Activated CD4-positive, alpha-beta memory T cell treated with anti-CD3 and anti-CD28 coated beads for 36 hours (primary cell): ENCODE data around the gene GGACT. TPM values are rescaled to one million over a fixed set of nuclear protein-coding genes. Genes with fewer than 3 reads are reported as not detected.
"Not testable (repeated sequence)": the region's sequence is repeated elsewhere in the genome, so short reads cannot be mapped to it uniquely, and the experiment has no call there.

Experiments
- CTCF ChIA-PET: fragments of 350-600 bp; sonication (Branson Sonifier 250); formaldehyde crosslinking; loops from one replicate; lab custom pipeline; 2021; ENCODE audit warnings: antibody characterized with exemption, inconsistent platforms; lab: Charles Lee
- POLR2A ChIA-PET: fragments of 350-600 bp; sonication (Branson Sonifier 250); formaldehyde crosslinking; loops from one replicate; lab custom pipeline; 2021; ENCODE audit warnings: antibody characterized with exemption; lab: Charles Lee
- DNase-seq: peaks from one replicate; pipeline ENCODE4 v3.0.0-alpha.2; 2020
- H3K27ac Mint-ChIP-seq: one replicate; pipeline ENCODE4 v1.8.0; 2021; ENCODE audit warnings: mixed read lengths
- H3K27me3 Mint-ChIP-seq: one replicate; pipeline ENCODE4 v1.8.0; 2021; ENCODE audit warnings: mixed read lengths
- H3K36me3 Mint-ChIP-seq: one replicate; pipeline ENCODE4 v1.8.0; 2021; ENCODE audit warnings: mixed read lengths
- H3K4me1 Mint-ChIP-seq: one replicate; pipeline ENCODE4 v1.8.0; 2021; ENCODE audit warnings: low read depth, mixed read lengths
- H3K4me3 Mint-ChIP-seq: one replicate; pipeline ENCODE4 v1.8.0; 2021; ENCODE audit warnings: mild to moderate bottlenecking, mixed read lengths
- H3K9me3 Mint-ChIP-seq: one replicate; pipeline ENCODE4 v1.8.0; 2021; ENCODE audit warnings: mixed read lengths
- intact Hi-C: fragments of 100-400 bp; cut with micrococcal nuclease; formaldehyde crosslinking; loops from one replicate; pipeline ENCODE4 v1.15.1; 2023
- total RNA-seq, 2 experiments: library from RNA; stranded (reverse); gene quantifications; one replicate each; pipeline ENCODE4 v1.2.3, GENCODE V29; 2021

GGACT gene
- total RNA-seq, 2 experiments from 2014 or later, result 5.8 to 7.0 TPM

DNA sequence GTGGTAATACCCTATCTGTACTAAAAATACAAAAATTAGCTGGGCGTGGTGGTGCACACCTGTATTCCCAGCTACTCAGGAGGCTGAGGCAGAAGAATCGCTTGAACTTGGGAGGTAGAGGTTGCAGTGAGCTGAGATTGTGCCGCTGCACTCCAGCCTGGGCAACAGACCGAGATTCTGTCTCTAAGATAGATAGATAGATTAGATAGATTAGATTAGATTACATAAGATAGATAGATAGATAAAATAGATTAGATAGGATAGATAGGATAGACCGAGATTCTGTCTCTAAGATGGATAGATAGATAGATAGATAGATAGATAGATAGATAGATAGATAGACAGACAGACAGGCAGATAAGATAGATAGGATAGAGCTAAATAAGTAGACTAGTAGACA lies 63.9 kb downstream of the GGACT start:
- H3K27me3 Mint-ChIP-seq, H3K4me1 Mint-ChIP-seq, H3K36me3 Mint-ChIP-seq, intact Hi-C loops, H3K4me3 Mint-ChIP-seq, POLR2A ChIA-PET, DNase-seq, H3K9me3 Mint-ChIP-seq, H3K27ac Mint-ChIP-seq: not testable (repeated sequence)
- CTCF ChIA-PET, result interaction anchor here (1.2 to 2.2 kb wide), 2 partner anchors 48 to 289 kb away, joined by 3 to 4 read pairs; no protein-coding TSS in a partner anchor

DNA sequence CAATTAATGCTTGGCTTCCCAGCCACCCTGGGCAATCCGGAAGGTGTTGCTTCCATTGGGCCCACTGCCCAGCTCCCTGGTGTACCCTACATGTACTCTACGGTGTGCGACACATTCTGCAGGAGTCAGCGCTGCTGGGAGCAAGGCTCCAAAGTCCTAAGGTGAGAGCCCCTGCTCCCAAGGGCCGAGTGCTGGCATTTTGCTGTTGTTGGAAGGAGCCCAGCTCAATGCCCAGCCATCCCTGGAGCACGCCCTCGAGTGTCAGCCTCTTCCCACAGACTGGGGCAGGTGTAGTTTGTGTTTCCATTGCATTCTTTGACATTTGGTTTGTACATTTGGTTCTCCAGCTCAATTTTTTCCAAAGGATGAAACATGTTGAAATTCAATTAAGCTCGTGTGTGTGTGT lies 64.6 kb downstream of the GGACT start:
- Mint-ChIP-seq H3K4me1 (peaks cover 3% of the 10 kb centered on the region), H3K27ac (no peak overlapping the region), H3K9me3 (no peaks in the 10 kb centered on the region), H3K4me3 (no peak overlapping the region), H3K27me3 (no peaks in the 10 kb centered on the region), H3K36me3 (peaks cover 2% of the 10 kb centered on the region)
- ChIA-PET CTCF (interaction anchor here (2.2 kb wide), 1 partner anchor 289 kb away, joined by 4 read pairs; no protein-coding TSS in a partner anchor), POLR2A (no interaction called here)
- DNase-seq, result no peak
- intact Hi-C loops, result no loop called here

DNA sequence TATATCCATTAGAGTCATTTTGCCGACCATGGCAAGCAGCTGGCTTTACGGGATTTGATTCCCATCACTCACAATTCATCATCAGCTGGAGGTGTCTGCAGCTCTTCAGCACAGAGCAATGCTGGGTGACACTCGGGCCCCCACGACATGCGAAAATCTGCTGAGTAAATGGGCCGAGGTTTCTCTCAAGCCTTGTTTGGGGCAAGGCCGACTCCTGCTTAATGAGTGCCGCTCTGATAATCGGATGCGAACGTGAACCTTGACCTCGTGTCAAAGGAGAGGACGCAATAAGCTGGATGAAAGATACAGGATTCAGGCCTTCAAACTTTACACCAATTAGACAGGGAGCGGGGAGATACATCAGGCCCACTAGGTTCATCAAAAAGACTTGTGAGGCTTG lies 65.2 kb downstream of the GGACT start:
- DNase-seq, result no peak
- intact Hi-C loops, result no loop called here
- ChIA-PET POLR2A (interaction anchor here (0.5 kb wide), 1 partner anchor 121 kb away, joined by 3 read pairs; no protein-coding TSS in a partner anchor), CTCF (interaction anchor here (1.0 to 2.2 kb wide), 2 partner anchors 9 to 288 kb away, joined by 4 read pairs; no protein-coding TSS in a partner anchor)
- Mint-ChIP-seq H3K27me3 (no peaks in the 10 kb centered on the region), H3K27ac (no peak overlapping the region), H3K4me1 (peaks cover 5% of the 10 kb centered on the region), H3K36me3 (peaks cover 2% of the 10 kb centered on the region), H3K4me3 (no peak overlapping the region), H3K9me3 (no peaks in the 10 kb centered on the region)

DNA sequence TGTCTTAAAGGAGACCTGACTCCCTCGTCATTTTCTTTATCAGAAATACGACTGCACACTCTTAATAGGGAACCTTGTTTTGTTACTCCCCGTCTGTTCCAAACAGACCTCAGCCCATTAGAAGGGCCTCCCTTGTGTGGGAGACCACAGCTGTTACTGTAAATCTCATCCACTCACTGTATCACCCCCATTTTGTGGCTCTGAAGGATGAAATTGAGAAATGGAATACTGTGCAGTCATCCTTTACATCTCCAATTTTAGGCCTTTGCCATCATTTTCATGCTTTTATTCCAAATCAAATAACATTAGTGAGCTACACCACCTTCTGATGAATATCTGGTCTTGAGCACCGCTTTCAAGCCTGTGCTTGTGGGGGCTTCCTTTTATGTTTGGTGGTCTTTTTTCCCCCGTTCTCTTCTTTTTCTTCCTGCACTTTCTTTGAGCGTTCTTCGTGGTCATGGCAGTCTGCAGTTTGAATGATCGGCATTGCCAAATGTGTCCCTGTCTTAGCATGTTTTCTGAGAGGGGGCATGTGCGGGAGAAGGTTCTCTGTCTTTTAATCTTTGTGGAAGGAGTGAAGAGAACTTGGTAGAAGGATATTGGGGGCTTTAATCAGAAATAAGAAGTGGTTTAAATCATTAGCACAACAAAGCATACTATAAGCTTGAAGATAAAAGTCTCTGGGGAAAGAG lies 65.8 kb downstream of the GGACT start:
- Mint-ChIP-seq H3K4me3 (no peak overlapping the region), H3K4me1 (peaks cover 11% of the 10 kb centered on the region), H3K27ac (no peak overlapping the region), H3K9me3 (no peaks in the 10 kb centered on the region), H3K27me3 (no peaks in the 10 kb centered on the region), H3K36me3 (no peaks in the 10 kb centered on the region)
- DNase-seq, result no peak
- intact Hi-C loops, result no loop called here
- CTCF ChIA-PET, result interaction anchor here (1.0 to 2.2 kb wide), 3 partner anchors 8 to 624 kb away, joined by 3 to 4 read pairs (median 4); no protein-coding TSS in a partner anchor
- POLR2A ChIA-PET, result interaction anchor here (0.5 kb wide), 1 partner anchor 122 kb away, joined by 3 read pairs; no protein-coding TSS in a partner anchor

DNA sequence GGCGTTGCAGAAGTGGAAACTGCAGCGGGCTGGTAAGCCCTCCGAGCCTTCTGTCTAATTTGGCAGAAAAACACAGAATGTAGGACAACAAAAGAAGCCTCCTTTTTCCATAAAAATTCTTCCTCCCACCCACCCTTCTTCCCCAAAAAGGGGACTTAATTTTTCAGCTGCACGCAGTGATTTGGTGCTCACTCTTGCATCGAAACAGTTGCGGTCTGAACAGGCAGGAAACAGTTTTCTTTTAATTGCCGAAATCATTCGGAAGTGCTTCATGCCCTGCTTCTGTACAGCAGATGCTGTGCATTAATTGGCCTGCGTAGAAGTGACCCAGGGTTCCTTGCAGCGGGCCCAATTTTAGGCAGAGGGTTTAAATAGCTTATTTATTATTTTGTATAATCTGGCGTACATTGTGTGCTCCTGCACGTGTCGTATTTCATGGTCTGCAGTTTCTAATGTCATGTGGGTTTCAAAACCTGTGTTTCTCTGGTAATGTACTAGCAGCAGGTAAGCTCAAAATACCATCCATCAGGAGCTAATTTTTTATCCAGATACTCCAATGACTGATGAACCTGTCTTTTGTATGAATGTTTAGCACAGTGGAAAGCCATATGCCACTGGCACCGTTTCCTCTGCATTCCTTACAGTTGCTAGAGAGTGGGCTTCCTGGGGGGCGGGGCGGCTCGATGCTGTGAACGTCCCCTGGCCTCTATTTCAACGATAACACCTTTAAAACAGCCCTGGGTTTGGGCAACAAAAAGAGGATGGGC lies 66.6 kb downstream of the GGACT start:
- H3K36me3 Mint-ChIP-seq, result no peaks in the 10 kb centered on the region
- no peak overlapping the region for H3K4me3 Mint-ChIP-seq
- H3K27me3 Mint-ChIP-seq, result no peaks in the 10 kb centered on the region
- ChIA-PET POLR2A (no interaction called here), CTCF (interaction anchor here (1.2 kb wide), 1 partner anchor 623 kb away, joined by 3 read pairs; no protein-coding TSS in a partner anchor)
- intact Hi-C loops, result no loop called here
- no peak overlapping the region for H3K27ac Mint-ChIP-seq
- no peaks in the 10 kb centered on the region for H3K9me3 Mint-ChIP-seq
- peaks cover 18% of the 10 kb centered on the region for H3K4me1 Mint-ChIP-seq
- no peak for DNase-seq

DNA sequence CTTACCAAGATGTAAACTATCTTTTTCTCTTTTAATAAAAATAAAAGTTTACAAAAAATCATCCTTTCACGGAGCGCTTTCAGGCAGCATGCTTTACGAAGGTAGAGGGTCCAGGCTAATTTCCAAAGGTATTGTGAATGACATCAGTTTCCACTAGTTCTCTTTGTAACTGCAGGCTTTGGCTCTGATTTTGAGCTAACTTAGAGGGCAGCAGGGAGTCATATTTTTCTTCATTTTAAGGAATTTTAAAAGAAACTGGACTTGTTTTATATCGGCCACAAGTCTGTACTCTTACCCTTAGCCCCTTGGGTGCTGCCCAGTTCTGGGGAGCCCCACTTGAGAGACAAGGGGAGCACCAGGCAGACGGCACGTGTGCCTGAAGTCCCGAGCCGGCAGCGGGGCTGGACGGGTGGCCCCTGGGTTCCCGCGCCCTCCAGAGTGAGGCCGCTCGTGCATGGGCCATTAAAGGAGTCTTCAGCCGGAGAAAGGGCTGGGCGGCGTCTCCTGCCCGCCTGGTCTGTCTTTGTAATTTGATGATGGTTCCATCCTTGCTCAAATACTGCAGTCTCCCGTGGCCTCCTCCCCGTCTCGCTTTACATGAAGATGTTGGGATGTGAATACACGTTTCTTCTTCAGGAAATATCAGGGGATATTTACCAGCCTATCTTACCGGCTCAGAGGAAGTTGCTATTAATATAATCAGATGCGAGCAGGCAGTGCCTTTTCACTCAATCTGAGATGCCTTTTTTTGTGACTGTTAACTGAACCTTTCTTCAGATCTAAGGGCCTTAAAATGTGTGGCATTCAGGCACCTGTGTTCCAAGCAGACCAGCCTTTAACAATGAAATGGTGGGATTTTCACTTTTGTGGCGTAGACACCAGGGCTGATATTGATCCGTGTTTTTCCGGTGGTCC lies 67.4 kb downstream of the GGACT start:
- H3K9me3 Mint-ChIP-seq, result no peaks in the 10 kb centered on the region
- no peak overlapping the region for H3K27ac Mint-ChIP-seq
- H3K27me3 Mint-ChIP-seq, result peaks cover 2% of the 10 kb centered on the region
- intact Hi-C loops, result no loop called here
- ChIA-PET CTCF (interaction anchor here (0.6 kb wide), 1 partner anchor 337 kb away, joined by 4 read pairs; no protein-coding TSS in a partner anchor), POLR2A (no interaction called here)
- H3K4me3 Mint-ChIP-seq, result no peak overlapping the region
- H3K36me3 Mint-ChIP-seq, result no peaks in the 10 kb centered on the region
- peaks cover 18% of the 10 kb centered on the region for H3K4me1 Mint-ChIP-seq
- DNase-seq, result no peak

DNA sequence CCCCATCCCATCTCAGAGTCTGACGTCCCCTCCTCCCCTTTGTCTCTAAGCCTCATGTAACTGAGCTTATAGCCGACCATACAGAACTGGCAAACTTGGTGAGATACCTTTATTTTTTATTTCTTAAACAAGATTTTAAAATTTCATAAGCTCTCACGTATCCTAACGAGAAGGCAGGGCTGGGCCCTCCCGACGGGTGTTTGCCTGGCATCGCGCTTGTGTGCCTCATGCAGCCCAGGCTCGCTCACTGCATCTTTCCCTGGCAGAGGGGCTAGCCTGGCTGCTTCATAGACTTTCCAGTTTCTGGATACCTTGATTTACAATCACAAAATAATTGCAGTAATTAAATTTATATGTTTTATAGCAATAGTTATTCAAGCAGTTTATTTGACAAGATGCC lies 69.0 kb downstream of the GGACT start:
- H3K4me1 Mint-ChIP-seq, result peaks cover 21% of the 10 kb centered on the region
- no peak for DNase-seq
- intact Hi-C loops, result loop anchor here (5.0 to 10.0 kb wide), 2 partner anchors 432 to 535 kb away; partner anchors contain the start of genes PCCA and ZIC2
- H3K9me3 Mint-ChIP-seq, result no peaks in the 10 kb centered on the region
- H3K4me3 Mint-ChIP-seq, result no peak overlapping the region
- peaks cover 3% of the 10 kb centered on the region for H3K27me3 Mint-ChIP-seq
- no peak overlapping the region for H3K27ac Mint-ChIP-seq
- ChIA-PET CTCF (interaction anchor here (1.0 kb wide), 1 partner anchor 527 kb away, joined by 4 read pairs; no protein-coding TSS in a partner anchor), POLR2A (no interaction called here)
- H3K36me3 Mint-ChIP-seq, result no peaks in the 10 kb centered on the region

DNA sequence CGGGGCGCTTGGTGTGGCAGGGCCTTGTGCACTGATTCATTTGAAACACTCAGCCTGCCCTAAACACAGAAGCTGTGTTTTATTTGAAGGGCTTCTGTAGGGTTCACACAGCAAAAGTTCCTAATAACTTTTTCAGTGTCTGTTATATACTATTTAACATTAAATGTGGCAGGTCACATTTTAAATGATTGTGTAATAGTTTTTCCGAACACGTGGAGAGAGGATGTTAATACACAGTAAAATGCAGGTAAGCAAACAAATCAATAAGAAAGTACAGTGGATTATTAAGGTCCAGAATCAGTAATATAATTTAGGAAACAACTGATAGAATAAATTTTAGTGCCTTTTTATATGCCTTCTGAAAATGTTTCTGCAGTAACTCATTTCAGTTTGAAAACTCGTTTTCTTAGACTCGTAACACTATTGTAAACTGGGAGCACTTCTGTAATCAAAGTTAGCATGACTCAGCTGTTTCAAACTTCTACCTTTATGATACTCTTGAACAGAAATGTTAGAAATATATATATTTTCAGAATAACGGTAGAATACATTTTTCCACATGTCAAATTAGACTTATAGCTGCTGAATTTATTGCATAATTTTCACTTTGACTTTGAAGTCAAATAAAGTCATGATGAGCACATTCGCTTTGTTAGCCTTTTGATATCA lies 70.1 kb downstream of the GGACT start:
- Mint-ChIP-seq H3K4me1 (peaks cover 24% of the 10 kb centered on the region), H3K4me3 (no peak overlapping the region), H3K36me3 (no peaks in the 10 kb centered on the region), H3K27me3 (peaks cover 5% of the 10 kb centered on the region), H3K9me3 (no peaks in the 10 kb centered on the region), H3K27ac (no peak overlapping the region)
- no peak for DNase-seq
- intact Hi-C loops, result loop anchor here (5.0 to 10.0 kb wide), 2 partner anchors 431 to 534 kb away; partner anchors contain the start of genes PCCA and ZIC2
- CTCF ChIA-PET, result interaction anchor here (1.0 to 2.5 kb wide), 2 partner anchors 605 to 863 kb away, joined by 3 to 11 read pairs; no protein-coding TSS in a partner anchor
- POLR2A ChIA-PET, result no interaction called here

DNA sequence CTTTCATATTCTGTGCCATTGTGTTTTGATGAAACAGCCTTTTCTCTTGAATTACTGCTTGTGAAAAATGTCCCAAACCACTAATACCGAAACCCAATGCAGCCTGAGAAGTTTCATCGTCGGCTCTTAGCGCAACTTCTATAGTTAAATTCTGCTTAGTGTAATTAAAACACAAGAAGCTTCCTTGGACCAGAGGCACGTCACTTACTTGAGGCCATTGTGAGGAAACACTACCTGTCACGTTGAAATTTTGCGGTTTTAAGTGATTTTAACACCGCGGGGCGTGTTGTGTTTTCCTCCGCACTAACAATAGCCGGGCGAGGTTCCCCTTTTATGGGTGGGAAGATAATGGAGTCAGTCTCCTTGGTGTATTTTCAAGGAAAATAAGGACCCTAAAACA lies 70.9 kb downstream of the GGACT start:
- no peaks in the 10 kb centered on the region for H3K9me3 Mint-ChIP-seq
- intact Hi-C loops, result loop anchor here (1.0 to 10.0 kb wide), 3 partner anchors 11 to 533 kb away; partner anchors contain the start of genes PCCA and ZIC2
- H3K36me3 Mint-ChIP-seq, result no peaks in the 10 kb centered on the region
- peak overlapping the region; percentile 34 for H3K4me3 Mint-ChIP-seq
- H3K4me1 Mint-ChIP-seq, result peaks cover 24% of the 10 kb centered on the region
- H3K27ac Mint-ChIP-seq, result no peak overlapping the region
- peak; percentile 37 for DNase-seq
- ChIA-PET POLR2A (no interaction called here), CTCF (interaction anchor here (0.5 to 2.5 kb wide), 2 partner anchors 92 to 862 kb away, joined by 4 to 11 read pairs; no protein-coding TSS in a partner anchor)
- H3K27me3 Mint-ChIP-seq, result peaks cover 10% of the 10 kb centered on the region

DNA sequence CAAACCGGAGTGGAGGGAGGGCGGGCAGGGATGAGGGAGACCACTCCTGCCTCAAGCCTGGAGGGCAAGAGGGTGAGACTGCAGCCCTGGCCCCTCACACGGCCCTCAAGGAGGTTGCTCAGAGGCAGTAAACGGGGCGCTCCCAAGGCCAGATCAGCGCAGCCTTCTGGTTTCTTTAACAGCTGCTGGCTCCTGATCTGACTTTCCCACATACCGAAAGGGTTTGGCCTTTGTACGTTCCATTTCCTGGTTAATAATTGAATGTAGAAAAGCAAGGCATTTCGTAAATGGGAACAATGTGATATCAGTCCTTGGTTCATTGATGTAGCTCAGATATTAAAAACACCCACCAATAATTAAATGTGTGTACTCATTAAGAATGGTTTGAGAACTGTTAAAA lies 71.5 kb downstream of the GGACT start:
- Mint-ChIP-seq H3K27ac (no peak overlapping the region), H3K36me3 (no peaks in the 10 kb centered on the region), H3K9me3 (no peaks in the 10 kb centered on the region), H3K27me3 (peaks cover 12% of the 10 kb centered on the region), H3K4me3 (no peak overlapping the region), H3K4me1 (peaks cover 24% of the 10 kb centered on the region)
- POLR2A ChIA-PET, result no interaction called here
- intact Hi-C loops, result loop anchor here (1.0 to 10.0 kb wide), 3 partner anchors 11 to 532 kb away; partner anchors contain the start of genes PCCA and ZIC2
- no peak for DNase-seq
- CTCF ChIA-PET, result interaction anchor here (0.6 to 4.5 kb wide), 3 partner anchors 601 to 861 kb away, joined by 3 to 27 read pairs (median 11); no protein-coding TSS in a partner anchor
